Stomach (tissue), 4 donors: ENCODE results near the gene OPN1SW.

Experiments
- CTCF ChIP-seq, 7 experiments: fragments of 450-650 bp in 4 of 7; fragments of 200-600 bp in 3 of 7; sonication (generic) in 3 of 7; IDR thresholded peaks; one replicate each; pipeline ENCODE4 v1.5.1; 2016 to 2019; ENCODE audit warnings: antibody characterized with exemption in 7 of 7, control low read depth in 2 of 7, mild to moderate bottlenecking in 1 of 7
- POLR2A ChIP-seq, 4 donors: fragments of 450-650 bp; IDR thresholded peaks; one replicate each; pipeline ENCODE4 v1.6.1; 2016; ENCODE audit warnings: antibody characterized with exemption in 4 of 4, control low read depth in 2 of 4, mild to moderate bottlenecking in 1 of 4, moderate library complexity in 1 of 4

DNA sequence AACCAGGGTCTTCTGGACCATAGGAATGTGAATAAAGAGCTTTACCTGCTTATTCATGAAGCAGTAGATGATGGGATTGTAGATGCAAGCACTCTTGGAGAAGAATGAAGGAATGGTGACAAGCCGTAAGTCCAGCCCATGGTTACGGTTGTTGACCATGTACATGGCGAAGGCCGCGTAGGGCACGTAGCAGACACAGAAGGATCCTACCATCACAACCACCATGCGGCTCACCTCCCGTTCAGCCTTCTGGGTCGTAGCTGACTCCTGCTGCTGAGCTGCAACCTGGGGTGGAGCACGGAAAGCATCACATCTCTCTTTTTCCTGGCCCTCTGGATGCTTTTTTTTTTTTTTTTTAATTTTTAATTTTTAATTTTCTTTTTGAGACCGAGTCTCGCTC, 2.0 kb downstream of the OPN1SW start:
- TF ChIP-seq CTCF (IDR thresholded peaks at IDR 0.05) = no peak
- no peak for TF ChIP-seq POLR2A (IDR thresholded peaks at IDR 0.05)
